Measurements from ENCODE around the gene RNF180.

RNF180 gene, protein sequence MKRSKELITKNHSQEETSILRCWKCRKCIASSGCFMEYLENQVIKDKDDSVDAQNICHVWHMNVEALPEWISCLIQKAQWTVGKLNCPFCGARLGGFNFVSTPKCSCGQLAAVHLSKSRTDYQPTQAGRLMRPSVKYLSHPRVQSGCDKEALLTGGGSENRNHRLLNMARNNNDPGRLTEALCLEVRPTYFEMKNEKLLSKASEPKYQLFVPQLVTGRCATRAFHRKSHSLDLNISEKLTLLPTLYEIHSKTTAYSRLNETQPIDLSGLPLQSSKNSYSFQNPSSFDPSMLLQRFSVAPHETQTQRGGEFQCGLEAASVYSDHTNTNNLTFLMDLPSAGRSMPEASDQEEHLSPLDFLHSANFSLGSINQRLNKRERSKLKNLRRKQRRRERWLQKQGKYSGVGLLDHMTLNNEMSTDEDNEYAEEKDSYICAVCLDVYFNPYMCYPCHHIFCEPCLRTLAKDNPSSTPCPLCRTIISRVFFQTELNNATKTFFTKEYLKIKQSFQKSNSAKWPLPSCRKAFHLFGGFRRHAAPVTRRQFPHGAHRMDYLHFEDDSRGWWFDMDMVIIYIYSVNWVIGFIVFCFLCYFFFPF
- total RNA-seq = 0 reads per million in 3 experiments

DNA sequence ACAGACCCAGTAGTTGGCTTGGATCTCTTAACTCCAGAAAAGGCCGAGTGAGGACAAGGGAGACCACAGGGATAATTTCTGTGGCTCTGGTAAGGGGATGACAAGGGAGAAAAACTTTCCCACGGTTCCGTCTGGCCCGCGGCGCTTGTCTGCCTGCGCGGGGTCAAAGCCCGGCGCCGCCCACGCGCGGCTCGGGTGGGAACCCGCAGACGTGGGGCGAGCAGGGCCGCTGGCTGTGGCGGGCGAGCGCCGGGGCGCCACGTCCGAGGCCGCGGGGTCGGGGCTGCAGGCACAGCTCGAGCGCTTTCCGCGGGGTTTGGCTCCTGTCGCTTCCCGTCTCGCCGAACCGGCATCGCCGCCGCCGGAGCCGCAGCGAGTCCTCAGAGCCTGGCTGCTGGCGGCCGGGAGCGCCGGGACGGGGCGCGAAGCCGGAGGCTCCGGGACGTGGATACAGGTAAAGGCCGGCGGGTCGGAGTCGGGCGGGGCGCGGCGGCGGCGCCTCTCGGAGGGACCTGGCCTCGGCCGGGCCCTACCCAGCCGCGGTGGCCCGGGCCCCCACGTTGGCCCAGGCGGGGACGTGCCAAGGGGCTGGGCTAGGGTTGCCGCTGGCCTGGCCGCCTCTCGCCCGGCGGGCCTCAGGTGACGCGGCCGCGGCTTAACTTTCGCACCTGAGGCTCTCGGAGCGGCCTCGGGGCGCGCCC, at the start of gene RNF180:
Gene RNF180 (plus strand): TSS at position 344 of the 701 bp plus-strand sequence. CDS start 34,965 bp downstream, outside the sequence.
- DNase-seq = no peak

DNA sequence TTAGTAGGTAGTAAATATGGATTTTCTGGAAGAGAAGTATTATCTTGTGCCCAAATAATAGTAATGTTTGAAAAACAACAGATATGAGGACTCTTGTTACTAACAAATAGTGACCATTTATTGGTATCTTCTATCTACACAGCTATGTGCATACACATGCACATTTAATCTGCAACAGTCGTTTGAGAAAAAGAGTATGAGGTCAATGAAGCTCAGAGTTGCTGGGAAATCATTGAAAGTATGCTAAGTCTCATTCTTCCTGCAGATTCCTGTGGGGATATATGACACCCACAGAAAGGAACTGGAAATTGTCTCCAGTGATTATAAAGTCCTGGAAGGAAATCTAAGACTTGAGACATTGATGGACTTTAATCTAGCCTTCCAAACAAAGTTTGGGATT, 40.1 kb upstream of the RNF180 start:
- DNase-seq = no peak

DNA sequence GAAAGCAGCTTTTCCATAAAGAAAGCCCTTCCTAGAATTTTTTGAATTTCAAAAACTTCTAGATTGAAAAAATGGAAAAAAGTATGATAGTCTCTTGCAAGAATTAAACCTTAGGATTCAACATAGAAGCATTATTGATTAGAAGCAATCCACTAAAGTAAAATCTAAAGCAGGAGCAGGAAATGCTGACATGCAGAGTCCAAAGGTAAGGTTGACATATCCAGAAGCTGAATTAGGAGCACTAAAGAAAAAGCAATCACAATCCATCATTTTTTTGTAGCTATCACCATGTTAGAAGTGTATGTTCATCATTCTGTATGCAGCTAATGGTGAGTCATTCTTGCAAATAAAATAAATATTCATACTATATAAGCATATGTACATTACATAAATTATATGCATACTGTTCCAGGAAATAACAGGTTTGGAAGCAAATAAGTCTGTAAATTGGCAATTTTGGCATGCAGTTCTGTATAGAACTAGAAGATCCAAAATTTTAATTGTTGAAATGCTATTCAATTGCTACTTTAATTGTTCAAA, 39.4 kb upstream of the RNF180 start:
- no peak for DNase-seq

DNA sequence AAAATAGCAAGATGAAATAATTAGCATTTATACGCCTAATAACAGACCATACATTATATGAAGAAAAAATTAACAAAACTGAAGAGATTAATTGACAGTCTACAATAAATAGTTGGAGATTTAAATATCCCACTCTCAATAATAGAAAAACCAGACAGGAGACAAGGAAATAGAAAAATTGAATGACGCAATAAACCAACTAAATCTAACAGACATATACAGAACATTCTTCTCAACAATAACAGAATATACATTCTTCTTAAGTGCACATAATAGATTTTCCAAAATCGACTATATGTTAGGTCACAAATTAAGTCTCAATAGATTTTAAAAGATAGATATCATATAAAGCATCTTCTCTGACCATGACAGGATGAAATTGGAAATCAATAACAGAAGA, 25.6 kb upstream of the RNF180 start:
- no peak for DNase-seq

DNA sequence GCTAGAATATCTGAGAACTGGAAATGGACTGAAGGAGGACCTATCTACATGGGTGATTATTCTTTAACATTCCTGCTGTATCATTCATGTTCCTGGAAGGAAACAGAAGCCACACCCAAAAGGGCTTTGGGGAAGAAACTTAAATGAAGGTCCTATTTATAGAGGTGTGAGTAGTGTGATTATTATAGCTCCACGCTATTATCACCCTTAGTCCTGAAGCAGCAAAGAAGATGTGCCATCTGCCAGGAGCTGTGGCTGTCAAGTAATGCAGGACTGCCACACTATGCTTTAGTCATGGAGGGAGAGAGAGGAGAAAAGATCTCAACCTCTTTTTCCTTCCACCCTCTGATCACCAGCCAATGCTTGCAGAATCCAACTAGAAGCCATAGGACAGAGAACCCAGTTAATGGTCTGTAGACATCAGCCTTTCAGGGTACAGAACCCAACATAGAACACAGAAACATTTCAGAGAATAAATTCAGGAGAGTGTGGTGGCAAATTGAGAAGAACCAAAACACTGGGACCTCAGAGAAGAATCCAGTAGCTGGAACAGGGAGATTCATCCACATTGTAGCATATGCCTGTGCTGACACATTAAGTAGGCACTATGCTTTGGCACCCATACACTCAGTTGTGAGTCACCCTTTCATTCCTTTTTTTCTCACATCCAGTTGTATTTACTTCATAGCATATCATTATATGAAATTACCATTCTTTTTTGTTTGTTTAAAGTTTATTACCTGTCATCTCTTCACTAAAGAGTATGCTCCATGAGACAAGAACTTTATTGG, 21.0 kb upstream of the RNF180 start:
- no peak for DNase-seq

DNA sequence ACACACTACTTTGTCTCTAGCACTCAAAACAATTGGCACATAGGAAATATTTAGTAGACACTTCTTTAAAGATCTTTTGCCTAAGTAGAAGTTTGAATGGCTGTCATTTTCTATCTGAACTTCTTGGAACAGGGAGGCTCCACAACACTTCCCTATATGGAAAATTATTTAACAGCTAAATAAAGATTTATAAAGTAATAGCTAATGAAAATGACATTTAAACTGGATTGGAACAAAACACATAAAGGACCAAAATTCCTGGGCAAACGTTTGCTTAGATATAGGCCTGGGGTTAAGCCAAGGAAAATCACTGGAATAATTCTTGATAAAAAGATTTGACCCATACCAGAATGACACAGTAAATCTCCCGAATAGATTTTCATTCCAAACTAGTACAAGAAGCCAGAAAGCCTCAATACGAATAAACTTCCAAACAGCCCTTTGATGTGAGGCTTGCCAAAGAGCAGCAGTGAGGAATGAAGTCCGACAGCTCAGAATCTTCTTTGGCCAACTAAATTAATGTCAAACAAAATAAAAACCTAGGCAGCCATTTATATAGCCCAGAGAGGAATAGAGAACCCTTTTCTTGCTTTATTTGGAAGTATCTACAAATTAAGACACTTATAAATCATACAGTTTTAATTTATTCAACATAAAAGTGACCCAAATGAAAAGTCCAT, 20.3 kb upstream of the RNF180 start:
- DNase-seq = no peak

DNA sequence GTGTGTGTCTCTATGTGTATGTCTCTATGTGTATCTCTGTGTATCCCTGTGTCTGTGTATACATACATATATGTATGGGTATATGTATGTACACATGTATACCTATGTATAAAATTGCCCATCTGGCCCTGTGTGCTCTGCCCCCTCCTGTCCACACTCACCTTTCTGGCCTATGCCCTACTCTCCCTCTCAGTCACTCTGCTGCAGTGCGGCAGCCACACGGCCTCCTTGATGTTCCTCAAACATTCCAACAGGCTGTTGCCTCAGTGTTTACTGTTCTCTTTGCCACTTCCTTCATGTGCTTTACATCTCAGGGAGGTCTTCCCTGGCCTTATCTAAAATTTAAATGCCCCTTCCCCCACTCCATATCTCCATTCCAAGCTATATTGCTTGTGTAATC, 18.3 kb upstream of the RNF180 start:
- DNase-seq = no peak

DNA sequence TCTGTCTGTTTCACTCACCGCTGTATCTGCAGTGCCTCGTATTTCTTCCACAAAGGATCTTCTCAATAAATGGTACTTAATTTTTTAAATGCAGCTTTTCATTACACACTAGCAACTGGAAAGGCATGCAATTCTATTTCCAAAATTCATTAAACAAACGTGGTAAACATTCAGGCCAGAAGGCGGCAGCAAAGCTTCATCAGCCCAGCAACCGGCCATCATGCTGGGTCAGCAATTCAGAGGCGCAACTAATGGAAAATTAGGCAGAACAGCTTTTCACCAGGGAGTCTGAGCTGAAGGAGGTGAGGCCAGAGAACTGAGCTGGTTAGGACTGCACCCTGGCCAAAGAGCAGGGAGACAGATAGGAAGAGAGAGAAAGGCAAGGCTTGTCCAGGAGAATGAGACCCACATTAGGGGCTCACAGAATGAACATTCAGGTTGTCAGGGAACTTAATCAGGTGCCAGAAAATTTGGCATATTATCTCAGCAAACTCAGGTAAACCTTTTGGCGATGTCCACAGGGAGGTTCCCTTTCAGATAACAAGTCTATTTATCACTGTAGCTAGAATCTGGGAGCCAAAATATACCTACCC, 17.7 kb upstream of the RNF180 start:
- no peak for DNase-seq

DNA sequence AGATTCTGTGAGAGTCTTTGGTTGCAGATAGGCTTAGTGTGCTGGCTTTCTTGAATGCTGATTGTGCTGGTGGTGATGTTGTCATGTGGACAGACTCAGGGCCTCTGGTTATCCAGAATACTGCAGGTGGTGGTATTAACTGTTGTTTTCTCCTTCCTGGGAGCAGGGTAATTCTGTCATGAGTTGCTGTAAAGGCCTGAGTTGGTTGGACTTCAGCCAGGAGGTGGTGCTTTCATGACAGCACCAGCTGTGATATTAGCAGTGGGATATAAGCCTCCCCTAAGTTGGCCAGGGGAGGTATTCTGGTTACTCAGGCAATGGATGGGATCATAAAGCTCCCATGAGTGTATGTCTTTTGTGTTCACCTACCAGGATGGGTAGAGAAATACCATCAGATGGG, 16.4 kb upstream of the RNF180 start:
- DNase-seq = no peak

DNA sequence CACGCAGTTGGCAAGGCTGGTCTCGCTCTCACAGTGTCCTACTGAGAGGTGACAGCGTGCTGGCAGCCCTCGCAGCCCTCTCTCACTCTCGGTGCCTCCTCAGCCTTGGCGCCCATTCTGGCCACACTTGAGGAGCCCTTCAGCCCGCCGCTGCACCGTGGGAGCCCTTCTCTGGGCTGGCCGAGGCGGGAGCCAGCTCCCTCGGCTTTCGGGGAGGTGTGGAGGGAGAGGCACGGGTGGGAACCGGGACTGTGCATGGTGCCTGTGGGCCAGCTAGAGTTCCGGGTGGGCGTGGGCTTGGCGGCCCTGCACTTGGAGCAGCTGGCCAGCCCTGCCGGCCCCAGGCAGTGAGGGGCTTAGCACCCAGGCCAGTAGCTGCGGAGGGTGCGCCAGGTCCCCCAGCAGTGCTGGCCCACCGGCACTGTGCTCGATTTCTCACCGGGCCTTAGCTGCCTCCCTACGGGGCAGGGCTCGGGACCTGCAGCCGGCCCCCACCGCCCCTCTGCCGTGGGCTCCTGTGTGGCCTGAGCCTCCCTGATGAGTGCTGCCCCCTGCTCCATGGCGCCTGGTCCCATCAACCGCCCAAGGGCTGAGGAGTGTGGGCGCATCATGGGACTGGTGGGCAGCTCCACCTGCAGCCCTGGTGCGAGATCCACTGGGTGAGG, 15.7 kb upstream of the RNF180 start:
- no peak for DNase-seq

DNA sequence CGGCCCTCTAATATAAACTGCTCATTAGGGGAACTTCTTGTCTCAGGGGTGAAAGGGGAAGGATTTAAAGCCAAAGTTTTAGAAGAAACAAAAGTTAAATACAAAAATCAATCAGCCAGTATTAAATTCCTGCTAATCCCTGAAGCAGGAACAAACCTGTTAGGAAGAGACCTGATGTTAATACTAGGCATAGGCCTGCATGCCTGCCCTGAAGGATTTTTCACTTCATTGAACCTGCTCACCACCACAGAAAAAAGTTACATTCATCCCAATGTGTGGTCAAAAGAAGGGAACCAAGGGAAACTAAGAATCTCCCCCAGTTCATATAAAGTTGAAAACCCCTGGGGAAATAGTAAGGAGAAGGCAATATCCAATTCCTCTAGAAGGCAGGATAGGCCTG, 9.4 kb upstream of the RNF180 start:
- no peak for DNase-seq

DNA sequence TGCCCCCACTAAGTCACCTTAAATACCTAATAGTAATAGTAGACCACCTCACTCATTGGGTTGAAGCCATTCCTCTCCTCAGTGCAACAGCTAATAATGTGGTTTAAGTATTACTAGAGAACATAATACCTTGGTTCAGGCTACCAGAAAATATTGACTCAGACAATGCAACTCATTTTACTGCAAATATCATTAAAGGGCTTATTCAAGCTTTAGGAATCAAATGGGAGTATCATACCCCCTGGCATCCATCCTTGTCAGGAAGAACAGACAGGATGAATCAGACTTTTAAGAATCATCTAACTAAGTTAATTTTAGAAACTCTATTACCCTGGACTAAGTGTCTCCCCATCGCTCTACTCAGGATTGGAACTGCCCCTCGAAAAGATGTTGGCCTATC, 6.8 kb upstream of the RNF180 start:
- no peak for DNase-seq

DNA sequence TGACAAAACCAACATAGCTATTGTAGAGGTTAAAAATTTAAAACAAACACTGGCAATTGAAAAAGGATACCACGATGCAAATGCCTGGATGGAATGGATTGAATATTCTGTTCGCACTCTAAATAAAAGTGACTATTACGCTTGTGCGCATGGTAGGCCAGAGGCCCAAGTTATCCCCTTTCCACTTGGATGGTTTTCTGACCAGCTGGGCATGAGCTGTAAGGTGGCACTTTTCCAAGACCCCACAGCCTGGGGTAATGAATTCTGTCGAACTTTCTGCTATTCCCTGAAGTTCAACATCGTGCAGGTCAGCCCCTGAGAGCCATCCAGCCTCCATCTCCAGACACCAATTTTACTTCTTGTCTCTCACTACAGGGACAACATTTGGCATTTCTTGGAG, 5.4 kb upstream of the RNF180 start:
- DNase-seq = no peak

DNA sequence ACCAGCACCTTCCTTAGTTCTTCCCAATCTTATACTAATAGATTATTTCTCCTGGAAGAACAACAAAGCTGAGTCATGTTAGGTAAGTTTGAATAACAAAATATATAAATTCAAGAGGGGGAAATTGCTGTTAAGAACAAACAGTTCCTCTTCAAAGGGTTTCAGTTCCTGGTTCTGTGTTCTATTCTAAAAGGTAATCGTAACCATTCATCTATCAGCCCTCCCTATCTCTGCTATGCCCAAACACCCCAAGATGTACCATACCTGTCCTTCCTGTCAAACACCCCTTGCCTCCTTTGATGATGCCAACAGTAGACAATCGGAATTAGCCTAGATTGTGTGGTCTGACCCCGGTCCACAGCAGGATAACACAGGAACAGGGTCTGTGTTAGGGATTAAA, 4.2 kb upstream of the RNF180 start:
- no peak for DNase-seq

DNA sequence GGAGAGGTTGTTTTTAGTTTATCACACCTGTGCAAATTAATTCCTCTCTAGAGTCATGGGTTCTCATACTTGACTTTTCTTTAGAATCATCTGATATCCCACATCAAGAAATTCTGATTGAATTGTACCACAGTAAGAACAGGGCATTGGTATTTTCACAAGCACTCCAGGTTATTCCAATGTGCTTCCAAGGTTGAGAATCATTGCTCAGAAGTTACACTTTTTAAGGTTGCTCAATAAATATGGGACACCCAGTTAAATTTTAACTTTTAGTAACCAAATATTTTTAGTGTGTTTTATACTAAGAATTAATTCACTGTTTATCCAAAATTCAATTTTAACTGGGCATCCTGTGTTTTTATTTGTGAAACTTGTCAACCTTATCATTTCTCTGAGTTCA, 2.5 kb upstream of the RNF180 start:
- no peak for DNase-seq

DNA sequence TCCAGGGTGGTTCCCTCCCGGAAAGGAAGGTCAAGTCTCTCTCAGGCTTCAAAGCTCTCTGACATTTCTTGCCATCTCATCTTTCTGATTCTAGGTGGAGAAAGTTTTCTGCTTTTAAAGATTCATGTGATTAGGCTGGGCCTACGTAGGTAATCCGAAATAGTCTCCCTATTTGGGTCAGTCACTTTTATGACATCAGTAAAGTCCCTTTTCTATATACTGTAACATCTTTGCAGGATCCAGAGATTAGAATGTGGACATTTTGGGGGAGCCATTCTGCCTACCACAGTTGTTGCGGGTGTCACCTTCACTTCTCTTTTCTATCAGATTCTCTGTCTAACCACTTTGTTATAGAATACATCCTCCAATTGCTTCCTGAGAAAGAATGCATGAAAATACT, 1.9 kb upstream of the RNF180 start:
- DNase-seq = no peak

DNA sequence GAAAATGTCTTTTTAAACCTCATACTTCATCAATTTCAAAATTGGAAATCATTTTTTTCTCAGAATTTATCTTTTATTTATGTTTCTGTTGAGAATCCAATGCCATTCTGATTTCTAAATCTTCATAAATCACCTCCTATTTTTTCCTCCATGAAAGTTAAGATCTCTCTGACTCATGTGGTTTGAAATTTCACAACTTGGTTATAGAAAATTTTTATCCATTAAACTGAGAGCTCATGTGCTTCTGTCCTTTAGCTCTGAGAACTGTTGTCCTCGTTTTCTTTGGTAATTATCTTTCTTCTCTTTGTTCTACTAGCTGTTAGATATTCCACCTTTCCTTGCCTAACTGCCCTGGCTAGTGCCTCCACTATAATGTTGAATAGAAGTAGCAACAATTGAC, 1.5 kb upstream of the RNF180 start:
- no peak for DNase-seq

DNA sequence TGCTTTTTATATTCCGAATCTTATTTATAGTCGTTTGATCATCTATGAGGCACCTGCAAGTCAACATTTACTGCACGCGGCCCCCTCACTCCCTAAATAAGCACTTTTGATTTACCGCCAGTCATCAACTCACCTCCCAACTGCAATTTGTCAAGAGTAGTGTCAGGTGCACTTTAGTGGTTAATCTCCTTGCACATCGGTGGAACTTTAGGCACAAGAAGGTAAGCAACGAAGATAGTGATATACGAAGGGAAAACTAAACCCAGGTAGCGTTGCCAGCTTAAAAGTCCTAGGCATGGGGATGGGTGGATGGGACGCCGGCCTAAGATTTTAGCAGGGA, 513 bp upstream of the RNF180 start:
- no peak for DNase-seq

DNA sequence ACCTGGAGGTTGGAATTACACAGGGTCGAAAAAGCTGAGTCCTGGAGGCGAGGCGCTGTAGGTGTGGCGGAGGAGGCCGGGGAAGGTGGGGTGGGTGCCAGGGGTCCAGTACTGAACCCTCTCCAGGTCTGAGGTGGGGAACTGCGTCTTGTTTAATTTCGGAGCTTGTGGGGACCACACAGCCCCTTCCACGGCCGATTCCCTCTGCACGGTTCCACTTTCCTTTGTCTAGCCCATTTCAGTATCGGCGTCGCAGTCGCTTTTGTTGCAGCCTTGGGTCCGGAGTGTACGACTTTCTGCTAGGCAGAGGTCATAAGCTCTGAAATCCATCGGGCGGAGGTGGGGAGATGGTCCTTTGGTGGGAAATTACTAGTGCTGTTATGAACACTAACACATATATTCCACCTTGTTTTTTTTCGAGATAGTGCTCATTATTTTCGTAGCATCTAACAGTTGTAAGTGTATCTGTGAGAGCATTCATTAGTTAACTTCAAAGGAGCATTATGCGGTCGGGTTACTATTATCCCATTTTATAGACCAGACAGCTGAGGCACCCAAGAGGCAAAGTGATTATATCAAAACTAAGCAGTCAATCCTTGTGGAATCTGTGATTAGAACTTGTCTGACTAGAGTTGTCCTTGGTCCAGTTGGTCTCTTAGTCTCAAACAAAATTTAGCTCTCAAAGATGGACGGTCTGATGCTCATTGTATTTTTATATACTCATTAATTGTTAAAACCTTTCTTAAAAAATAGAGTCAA, 737 bp downstream of the RNF180 start:
- DNase-seq = no peak

DNA sequence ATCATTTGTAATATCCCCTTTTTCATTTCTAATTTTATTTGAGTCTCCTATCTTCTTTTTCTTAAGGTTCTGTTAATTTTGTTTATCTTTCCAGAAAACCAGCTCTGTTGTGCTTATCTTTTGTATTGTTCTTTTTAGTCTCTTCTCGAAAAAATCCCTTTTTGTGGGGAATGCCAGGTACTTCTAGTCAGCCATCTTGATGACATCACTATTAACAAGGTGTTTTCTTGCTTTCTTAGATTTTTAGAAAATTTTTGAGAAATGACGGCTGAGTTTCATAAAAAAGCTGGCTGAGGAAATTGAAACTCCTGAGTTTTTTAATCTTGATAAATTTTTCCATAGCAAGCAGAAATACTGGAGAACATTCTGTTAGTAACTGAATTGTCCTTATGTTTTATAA, 10.7 kb downstream of the RNF180 start:
- DNase-seq = no peak

All from central memory CD4-positive, alpha-beta T cell (primary cell).